Testis (tissue), 2 donors: Measurements from ENCODE around the gene ADD3.

Source experiments
- CTCF ChIP-seq, 3 experiments: fragments of 450-650 bp in 2 of 3; fragments of 200-600 bp in 1 of 3; sonication (generic) in 1 of 3; IDR thresholded peaks; one replicate each; pipeline ENCODE4 v1.5.1; 2016 to 2019; ENCODE audit warnings: antibody characterized with exemption in 3 of 3, mild to moderate bottlenecking in 2 of 3, moderate library complexity in 1 of 3
- POLR2A ChIP-seq: fragments of 450-650 bp; IDR thresholded peaks from one replicate; pipeline ENCODE4 v1.6.1; 2017; ENCODE audit warnings: antibody characterized with exemption, mild to moderate bottlenecking, moderate library complexity

- TF ChIP-seq POLR2A (no peak), CTCF (IDR thresholded peaks at IDR 0.05) (no peak)
These were observed 49.7 kb downstream of the ADD3 start for GRCh38 chr10:110057456-110057855.
